GM23338 (cell line): ENCODE measurements around the gene B3GAT3. TPM values are rescaled to one million over a fixed set of nuclear protein-coding genes. Genes with fewer than 3 reads are reported as not detected.
"Not testable (repeated sequence)": the region's sequence is repeated elsewhere in the genome, so short reads cannot be mapped to it uniquely, and the experiment has no call there.

Experiments
- ATAC-seq: fragments of 200-7000 bp; cut with Tn5 transposase; 3 replicates; pipeline ENCODE4 v1.9.1; 2020
- DNase-seq: peaks from one replicate; pipeline ENCODE4 v3.0.0-alpha.2; 2015; ENCODE audit warnings: low spot score
- H2AFZ ChIP-seq: fragments of 200-600 bp; sonication (generic); 2 replicates; pipeline ENCODE4 v1.8.0; 2016; ENCODE audit warnings: antibody characterized with exemption, mild to moderate bottlenecking, moderate library complexity
- H3F3A ChIP-seq: fragments of 200-600 bp; sonication (generic); replicated peaks from 2 replicates; pipeline ENCODE4 v1.8.0; 2017; ENCODE audit warnings: antibody characterized with exemption, mixed run types, low read depth
- H3K27ac ChIP-seq: fragments of 200-600 bp; sonication (generic); 2 replicates; pipeline ENCODE4 v1.6.1; 2016; ENCODE audit warnings: low read depth
- H3K27me3 ChIP-seq: fragments of 200-600 bp; sonication (generic); 2 replicates; pipeline ENCODE4 v1.8.0; 2016; ENCODE audit warnings: mild to moderate bottlenecking, mixed run types, moderate library complexity; ENCODE audit not compliant: insufficient read depth
- H3K36me3 ChIP-seq: fragments of 200-600 bp; sonication (generic); 2 replicates; pipeline ENCODE4 v1.8.0; 2016; ENCODE audit warnings: mild to moderate bottlenecking; ENCODE audit not compliant: insufficient read depth
- H3K4me1 ChIP-seq: fragments of 200-600 bp; sonication (generic); 2 replicates; pipeline ENCODE4 v1.8.0; 2016; ENCODE audit warnings: mild to moderate bottlenecking, moderate library complexity; ENCODE audit not compliant: insufficient read depth
- H3K4me2 ChIP-seq: fragments of 200-600 bp; sonication (generic); 2 replicates; pipeline ENCODE4 v1.7.1; 2017; ENCODE audit warnings: mixed run types
- H3K4me3 ChIP-seq: fragments of 200-600 bp; sonication (generic); 2 replicates; pipeline ENCODE4 v1.6.1; 2016; ENCODE audit warnings: mixed run types
- H3K79me2 ChIP-seq: fragments of 200-600 bp; sonication (generic); replicated peaks from 2 replicates; pipeline ENCODE4 v1.8.0; 2017; ENCODE audit warnings: mild to moderate bottlenecking; ENCODE audit not compliant: insufficient read depth
- H3K9me2 ChIP-seq: fragments of 200-600 bp; sonication (generic); 2 replicates; pipeline ENCODE4 v1.8.0; 2017; ENCODE audit not compliant: insufficient read depth
- H4K20me1 ChIP-seq: fragments of 200-600 bp; sonication (generic); replicated peaks from 2 replicates; pipeline ENCODE4 v1.8.0; 2017; ENCODE audit warnings: mild to moderate bottlenecking; ENCODE audit not compliant: insufficient read depth
- H3K27ac Mint-ChIP-seq: 2 replicates; pipeline ENCODE4 v1.8.0; 2020; ENCODE audit warnings: inconsistent platforms, mild to moderate bottlenecking, moderate library complexity, mixed read lengths
- H3K27me3 Mint-ChIP-seq: 3 replicates; pipeline ENCODE4 v1.8.0; 2022; ENCODE audit warnings: low read depth, mild to moderate bottlenecking, moderate library complexity, mixed read lengths, inconsistent platforms; ENCODE audit not compliant: insufficient read depth, poor library complexity
- H3K36me3 Mint-ChIP-seq: 3 replicates; pipeline ENCODE4 v1.8.0; 2021; ENCODE audit warnings: low read depth, mild to moderate bottlenecking, inconsistent platforms, moderate library complexity, mixed read lengths
- H3K4me1 Mint-ChIP-seq: 3 replicates; pipeline ENCODE4 v1.8.0; 2020; ENCODE audit warnings: mild to moderate bottlenecking, inconsistent platforms, mixed read lengths
- H3K4me3 Mint-ChIP-seq: 3 replicates; pipeline ENCODE4 v1.8.0; 2021; ENCODE audit warnings: moderate library complexity, mild to moderate bottlenecking, inconsistent platforms, mixed read lengths
- H3K9me3 Mint-ChIP-seq: 3 replicates; pipeline ENCODE4 v1.8.0; 2020; ENCODE audit warnings: moderate library complexity, mild to moderate bottlenecking, inconsistent platforms, mixed read lengths
- CREB1 ChIP-seq: fragments of 250-450 bp; sonication (Bioruptor Pico); IDR thresholded peaks from 2 replicates; pipeline ENCODE4 v1.5.0; 2020; ENCODE audit warnings: low read depth, mild to moderate bottlenecking, moderate library complexity
- CTCF ChIP-seq, 2 experiments: fragments of 200-600 bp in 1 of 2; sonication (generic) in 1 of 2; conservative IDR thresholded peaks; 2 replicates each; pipeline versions ENCODE4 v1.5.1 to v1.6.1; 2016 to 2017; ENCODE audit warnings: antibody characterized with exemption in 2 of 2, low read depth in 2 of 2, mild to moderate bottlenecking in 2 of 2, moderate library complexity in 1 of 2
- EZH2 ChIP-seq: fragments of 200-600 bp; sonication (generic); IDR thresholded peaks from one replicate; pipeline ENCODE4 v1.8.0; 2017; ENCODE audit warnings: antibody characterized with exemption, mild to moderate bottlenecking, low read depth; ENCODE audit not compliant: unreplicated experiment
- EZH2phosphoT487 ChIP-seq: fragments of 200-600 bp; sonication (generic); IDR thresholded peaks from one replicate; pipeline ENCODE4 v1.8.1; 2018; ENCODE audit warnings: antibody characterized with exemption; ENCODE audit not compliant: unreplicated experiment
- JUNB ChIP-seq: IDR thresholded peaks from one replicate; pipeline ENCODE4 v1.6.1; 2016; ENCODE audit warnings: antibody characterized with exemption; ENCODE audit not compliant: unreplicated experiment
- POLR2AphosphoS5 ChIP-seq: IDR thresholded peaks from 2 replicates; pipeline ENCODE4 v1.6.1; 2016; ENCODE audit warnings: antibody characterized with exemption, low read depth
- polyA plus RNA-seq: library from polyadenylated mRNA; unstranded; fragments of >200 nt; fragmentation: Nextera tagmentation; extraction: Ambion mirVana; gene quantifications from 2 replicates; pipeline ENCODE4 v1.2.1, GENCODE V29; 2016
- total RNA-seq: library from RNA; depleted of rRNA; stranded (reverse); fragments of >200 nt; shearing (Covaris generic); gene quantifications from 2 replicates; pipeline ENCODE4 v1.2.3, GENCODE V29; 2014
- TF ChIP-seq, protein P1 (sequence below): fragments of 250-450 bp; sonication (Bioruptor Pico); IDR thresholded peaks from 2 replicates; pipeline ENCODE4 v1.5.0; 2020; ENCODE audit warnings: mild to moderate bottlenecking, moderate library complexity

Gene B3GAT3
- total and polyA plus RNA-seq, 2 experiments from 2014 or later: 16.4 to 18.4 TPM

- peaks cover 42% of the 10 kb centered on the region for H3K4me1 Mint-ChIP-seq
These were observed 50.3 kb downstream of the B3GAT3 start for GRCh38 chr11:62571493-62571892.

GRCh38 chr11:62570903-62571302, 50.9 kb downstream of the B3GAT3 start:
- Histone ChIP-seq H3K27ac (peak overlapping the region; percentile 7), H4K20me1 (peaks cover 69% of the 10 kb centered on the region)
- not testable (repeated sequence) for H3K4me2 ChIP-seq

More at GRCh38 chr11:62571493-62571892, 50.3 kb downstream of the B3GAT3 start:
- Mint-ChIP-seq H3K27ac (peak overlapping the region; percentile 14), H3K36me3 (peaks cover 79% of the 10 kb centered on the region), H3K4me3 (peak overlapping the region; percentile 99), H3K27me3 (peaks cover 24% of the 10 kb centered on the region)
- peaks cover 71% of the 10 kb centered on the region for H3K79me2 ChIP-seq
- DNase-seq, H2AFZ ChIP-seq, ATAC-seq, H3K9me3 Mint-ChIP-seq, H3K27me3 ChIP-seq, H3K9me2 ChIP-seq: not testable (repeated sequence)
- peak overlapping the region; percentile 79; the same call in 1 of the 2 replicates for H3K4me3 ChIP-seq
- H3K27ac ChIP-seq: peak overlapping the region; percentile 7
- H3K4me2 ChIP-seq: peak overlapping the region; percentile 99
- H4K20me1 ChIP-seq: peaks cover 63% of the 10 kb centered on the region
- H3K36me3 ChIP-seq: peaks cover 60% of the 10 kb centered on the region
- H3F3A ChIP-seq: peaks cover 67% of the 10 kb centered on the region
- peaks cover 24% of the 10 kb centered on the region for H3K4me1 ChIP-seq

DNA sequence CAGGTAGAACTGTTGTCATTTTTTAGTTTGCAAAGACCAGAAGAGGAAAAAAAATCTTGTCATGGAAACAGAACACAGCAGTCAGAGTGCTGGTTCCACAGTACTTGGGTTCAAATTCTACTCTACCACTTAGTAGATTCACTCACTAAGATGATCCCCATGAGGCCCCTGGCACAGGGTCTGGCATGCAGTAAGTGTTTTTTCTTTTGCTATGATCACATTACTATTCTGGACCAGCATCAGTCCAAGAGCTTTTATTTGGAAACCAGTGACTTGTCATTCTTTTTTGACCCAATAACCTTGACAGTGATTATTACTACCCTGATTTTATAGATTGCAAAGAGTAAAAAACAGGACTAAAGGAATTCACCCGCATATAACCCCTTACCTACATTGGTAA, 52.2 kb downstream of the B3GAT3 start:
- Mint-ChIP-seq H3K9me3 (no peaks in the 10 kb centered on the region; the same call in 2 of the 3 replicates), H3K27me3 (peaks cover 19% of the 10 kb centered on the region), H3K4me3 (no peak overlapping the region), H3K36me3 (peaks cover 90% of the 10 kb centered on the region), H3K27ac (no peak overlapping the region), H3K4me1 (peaks cover 34% of the 10 kb centered on the region)
- Histone ChIP-seq H2AFZ (no peak overlapping the region), H3K4me2 (no peak overlapping the region), H4K20me1 (peaks cover 82% of the 10 kb centered on the region), H3K4me1 (peaks cover 17% of the 10 kb centered on the region), H3F3A (peaks cover 74% of the 10 kb centered on the region), H3K36me3 (peaks cover 77% of the 10 kb centered on the region), H3K4me3 (no peak overlapping the region), H3K27ac (0 out of 2 replicates have a peak overlapping the region, but pooled peaks have one; percentile 39), H3K27me3 (no peaks in the 10 kb centered on the region), H3K79me2 (peaks cover 90% of the 10 kb centered on the region), H3K9me2 (no peaks in the 10 kb centered on the region)
- DNase-seq (no peak), ATAC-seq (no peak)
- TF ChIP-seq CTCF (conservative IDR thresholded peaks at IDR 0.05; ENCODE audit: low read depth in 2 of 2) (no peak), POLR2AphosphoS5 (no peak), EZH2 (no peak), CREB1 (CRISPR knock-in tag) (no peak), JUNB (no peak), EZH2phosphoT487 (no peak)
- TF ChIP-seq, protein P1, sequence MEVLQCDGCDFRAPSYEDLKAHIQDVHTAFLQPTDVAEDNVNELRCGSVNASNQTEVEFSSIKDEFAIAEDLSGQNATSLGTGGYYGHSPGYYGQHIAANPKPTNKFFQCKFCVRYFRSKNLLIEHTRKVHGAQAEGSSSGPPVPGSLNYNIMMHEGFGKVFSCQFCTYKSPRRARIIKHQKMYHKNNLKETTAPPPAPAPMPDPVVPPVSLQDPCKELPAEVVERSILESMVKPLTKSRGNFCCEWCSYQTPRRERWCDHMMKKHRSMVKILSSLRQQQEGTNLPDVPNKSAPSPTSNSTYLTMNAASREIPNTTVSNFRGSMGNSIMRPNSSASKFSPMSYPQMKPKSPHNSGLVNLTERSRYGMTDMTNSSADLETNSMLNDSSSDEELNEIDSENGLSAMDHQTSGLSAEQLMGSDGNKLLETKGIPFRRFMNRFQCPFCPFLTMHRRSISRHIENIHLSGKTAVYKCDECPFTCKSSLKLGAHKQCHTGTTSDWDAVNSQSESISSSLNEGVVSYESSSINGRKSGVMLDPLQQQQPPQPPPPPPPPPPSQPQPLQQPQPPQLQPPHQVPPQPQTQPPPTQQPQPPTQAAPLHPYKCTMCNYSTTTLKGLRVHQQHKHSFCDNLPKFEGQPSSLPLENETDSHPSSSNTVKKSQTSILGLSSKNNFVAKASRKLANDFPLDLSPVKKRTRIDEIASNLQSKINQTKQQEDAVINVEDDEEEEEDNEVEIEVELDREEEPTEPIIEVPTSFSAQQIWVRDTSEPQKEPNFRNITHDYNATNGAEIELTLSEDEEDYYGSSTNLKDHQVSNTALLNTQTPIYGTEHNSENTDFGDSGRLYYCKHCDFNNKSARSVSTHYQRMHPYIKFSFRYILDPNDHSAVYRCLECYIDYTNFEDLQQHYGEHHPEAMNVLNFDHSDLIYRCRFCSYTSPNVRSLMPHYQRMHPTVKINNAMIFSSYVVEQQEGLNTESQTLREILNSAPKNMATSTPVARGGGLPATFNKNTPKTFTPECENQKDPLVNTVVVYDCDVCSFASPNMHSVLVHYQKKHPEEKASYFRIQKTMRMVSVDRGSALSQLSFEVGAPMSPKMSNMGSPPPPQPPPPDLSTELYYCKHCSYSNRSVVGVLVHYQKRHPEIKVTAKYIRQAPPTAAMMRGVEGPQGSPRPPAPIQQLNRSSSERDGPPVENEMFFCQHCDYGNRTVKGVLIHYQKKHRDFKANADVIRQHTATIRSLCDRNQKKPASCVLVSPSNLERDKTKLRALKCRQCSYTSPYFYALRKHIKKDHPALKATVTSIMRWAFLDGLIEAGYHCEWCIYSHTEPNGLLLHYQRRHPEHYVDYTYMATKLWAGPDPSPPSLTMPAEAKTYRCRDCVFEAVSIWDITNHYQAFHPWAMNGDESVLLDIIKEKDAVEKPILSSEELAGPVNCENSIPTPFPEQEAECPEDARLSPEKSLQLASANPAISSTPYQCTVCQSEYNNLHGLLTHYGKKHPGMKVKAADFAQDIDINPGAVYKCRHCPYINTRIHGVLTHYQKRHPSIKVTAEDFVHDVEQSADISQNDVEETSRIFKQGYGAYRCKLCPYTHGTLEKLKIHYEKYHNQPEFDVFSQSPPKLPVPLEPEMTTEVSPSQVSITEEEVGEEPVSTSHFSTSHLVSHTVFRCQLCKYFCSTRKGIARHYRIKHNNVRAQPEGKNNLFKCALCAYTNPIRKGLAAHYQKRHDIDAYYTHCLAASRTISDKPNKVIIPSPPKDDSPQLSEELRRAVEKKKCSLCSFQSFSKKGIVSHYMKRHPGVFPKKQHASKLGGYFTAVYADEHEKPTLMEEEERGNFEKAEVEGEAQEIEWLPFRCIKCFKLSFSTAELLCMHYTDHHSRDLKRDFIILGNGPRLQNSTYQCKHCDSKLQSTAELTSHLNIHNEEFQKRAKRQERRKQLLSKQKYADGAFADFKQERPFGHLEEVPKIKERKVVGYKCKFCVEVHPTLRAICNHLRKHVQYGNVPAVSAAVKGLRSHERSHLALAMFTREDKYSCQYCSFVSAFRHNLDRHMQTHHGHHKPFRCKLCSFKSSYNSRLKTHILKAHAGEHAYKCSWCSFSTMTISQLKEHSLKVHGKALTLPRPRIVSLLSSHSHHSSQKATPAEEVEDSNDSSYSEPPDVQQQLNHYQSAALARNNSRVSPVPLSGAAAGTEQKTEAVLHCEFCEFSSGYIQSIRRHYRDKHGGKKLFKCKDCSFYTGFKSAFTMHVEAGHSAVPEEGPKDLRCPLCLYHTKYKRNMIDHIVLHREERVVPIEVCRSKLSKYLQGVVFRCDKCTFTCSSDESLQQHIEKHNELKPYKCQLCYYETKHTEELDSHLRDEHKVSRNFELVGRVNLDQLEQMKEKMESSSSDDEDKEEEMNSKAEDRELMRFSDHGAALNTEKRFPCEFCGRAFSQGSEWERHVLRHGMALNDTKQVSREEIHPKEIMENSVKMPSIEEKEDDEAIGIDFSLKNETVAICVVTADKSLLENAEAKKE (CRISPR knock-in tag): no peak

More at GRCh38 chr11:62570903-62571302, 50.9 kb downstream of the B3GAT3 start:
- not testable (repeated sequence) for H3K27me3 ChIP-seq, H3K9me3 Mint-ChIP-seq, DNase-seq, ATAC-seq, H3K9me2 ChIP-seq, H2AFZ ChIP-seq
- Mint-ChIP-seq H3K27me3 (peaks cover 22% of the 10 kb centered on the region), H3K4me3 (peak overlapping the region; percentile 99), H3K36me3 (peaks cover 81% of the 10 kb centered on the region), H3K4me1 (peaks cover 42% of the 10 kb centered on the region), H3K27ac (peak overlapping the region; percentile 14; the same call in 1 of the 2 replicates)
- Histone ChIP-seq H3K4me3 (peak overlapping the region; percentile 79; the same call in 1 of the 2 replicates), H3K4me1 (peaks cover 24% of the 10 kb centered on the region), H3K36me3 (peaks cover 65% of the 10 kb centered on the region), H3F3A (peaks cover 71% of the 10 kb centered on the region), H3K79me2 (peaks cover 77% of the 10 kb centered on the region)
